ENCODE data around the gene VSNL1.

The VSNL1 gene

GRCh38 chr2:17610521-17610920 is 70.0 kb downstream of the VSNL1 start:
- in situ Hi-C loops (cut with HindIII; ENCODE audit: low sequenced_read_pairs): no loop called here

GRCh38 chr2:17611036-17611435 is 70.5 kb downstream of the VSNL1 start:
- in situ Hi-C loops (cut with HindIII; ENCODE audit: low sequenced_read_pairs): no loop called here

- in situ Hi-C loops (cut with HindIII; ENCODE audit: low sequenced_read_pairs): no loop called here
Measured at GRCh38 chr2:17614174-17614930, 73.9 kb downstream of the VSNL1 start.

DNA sequence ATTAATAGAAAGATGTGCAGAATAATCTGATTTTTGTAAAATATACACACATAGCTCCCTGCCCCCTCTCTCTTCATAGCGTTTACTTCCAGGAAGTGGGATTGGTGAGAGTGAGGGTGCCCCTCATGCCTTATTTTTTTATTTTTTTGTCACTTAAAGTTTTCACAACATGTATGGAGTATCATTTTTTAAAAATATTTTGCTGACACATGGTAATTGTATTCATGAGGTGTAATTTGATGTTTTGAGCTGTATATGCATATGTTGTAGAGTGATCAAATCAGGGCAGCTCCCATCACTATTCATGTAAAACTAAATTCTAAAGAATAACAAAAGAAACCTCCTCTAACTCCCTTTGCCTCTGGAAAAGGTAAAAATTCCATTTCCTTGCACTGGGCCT is 74.7 kb downstream of the VSNL1 start:
- in situ Hi-C loops (cut with HindIII; ENCODE audit: low sequenced_read_pairs): no loop called here

DNA sequence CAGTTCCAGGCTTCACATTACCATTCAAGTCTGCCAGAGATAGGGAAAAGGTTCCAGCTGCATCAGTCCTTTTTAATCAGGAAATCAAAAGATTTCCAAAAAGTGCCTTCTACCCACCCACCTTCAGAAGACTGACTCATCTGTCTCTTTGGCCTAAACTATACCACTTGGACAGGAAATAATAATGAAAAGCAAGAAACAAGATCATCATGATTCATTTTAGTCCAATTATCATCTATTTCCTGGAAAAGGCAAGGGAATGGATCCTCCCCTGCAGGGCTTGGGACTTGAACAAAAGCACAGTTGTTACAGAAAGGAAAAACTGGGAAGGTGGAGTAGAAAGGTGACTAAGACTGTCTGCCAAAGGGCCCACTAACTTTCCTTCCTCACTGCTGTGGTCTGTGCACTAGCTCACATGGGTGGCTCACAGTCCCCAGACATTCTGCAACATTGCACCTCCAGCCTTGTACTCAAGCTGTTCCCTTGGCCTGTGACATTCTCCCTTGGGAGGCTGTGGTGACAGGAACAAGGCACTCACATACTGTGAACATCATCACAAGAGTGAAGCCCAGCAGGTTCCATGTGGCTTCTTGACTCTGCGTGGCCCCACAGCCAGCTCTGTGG is 75.3 kb downstream of the VSNL1 start:
- in situ Hi-C loops (cut with HindIII; ENCODE audit: low sequenced_read_pairs): no loop called here

DNA sequence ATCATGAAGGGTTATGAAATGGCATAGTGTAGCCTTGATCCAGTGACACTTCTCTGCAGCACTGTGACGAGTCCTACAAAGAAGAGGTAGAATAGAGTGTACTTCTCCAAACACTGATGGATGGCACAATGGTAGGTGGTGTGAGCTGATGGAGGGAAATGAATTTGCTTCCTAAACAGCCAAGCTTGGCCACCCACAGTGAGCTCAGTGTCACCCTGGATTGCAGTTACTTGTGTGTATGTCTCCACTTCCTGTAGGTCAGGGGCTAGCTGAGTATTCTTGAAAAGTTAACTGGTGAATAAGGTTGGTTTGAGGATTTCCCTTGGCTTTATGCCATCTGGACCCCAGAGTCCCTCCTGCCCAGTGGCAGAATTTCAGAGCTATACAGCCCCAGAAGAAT is 75.9 kb downstream of the VSNL1 start:
- in situ Hi-C loops (cut with HindIII; ENCODE audit: low sequenced_read_pairs): no loop called here

DNA sequence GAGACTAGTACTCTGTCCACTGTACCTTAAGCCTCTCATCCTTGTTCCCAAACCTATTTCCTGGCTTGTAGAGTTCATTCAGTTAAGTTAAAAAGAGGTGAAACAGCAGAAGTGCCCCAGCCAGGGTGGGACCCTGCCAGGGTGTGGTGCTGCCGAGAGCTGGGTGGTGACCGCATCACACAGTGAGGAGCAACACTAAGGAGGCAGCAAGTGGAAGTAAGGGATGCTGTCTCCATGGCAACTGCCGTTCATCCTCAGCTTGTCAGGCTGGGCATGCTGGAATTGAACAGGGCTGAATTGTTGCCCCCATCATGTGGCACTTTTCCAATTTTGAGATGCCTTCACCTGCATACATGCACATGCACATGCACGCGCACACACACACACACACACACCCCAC is 77.0 kb downstream of the VSNL1 start:
- in situ Hi-C loops (cut with HindIII; ENCODE audit: low sequenced_read_pairs): no loop called here

DNA sequence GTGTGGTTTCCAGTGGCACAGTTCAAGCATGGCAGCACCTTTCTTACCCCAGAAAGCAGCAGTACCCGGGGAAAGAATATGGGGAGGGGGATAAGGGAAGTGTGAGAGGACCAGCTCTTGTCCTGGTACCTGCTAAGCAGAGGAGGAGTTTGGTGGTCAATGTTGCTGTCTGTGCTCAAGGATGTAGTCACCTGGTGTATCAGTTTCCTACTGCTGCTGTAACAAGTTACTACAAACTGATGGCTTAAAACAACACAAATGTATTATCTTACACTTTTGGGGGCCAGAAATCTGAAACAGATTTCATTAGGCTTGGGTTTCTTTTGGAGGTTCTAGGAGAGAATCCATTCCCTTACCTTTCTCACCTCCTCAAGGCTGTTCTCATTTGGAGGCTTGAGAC is 77.5 kb downstream of the VSNL1 start:
- in situ Hi-C loops (cut with HindIII; ENCODE audit: low sequenced_read_pairs): no loop called here

DNA sequence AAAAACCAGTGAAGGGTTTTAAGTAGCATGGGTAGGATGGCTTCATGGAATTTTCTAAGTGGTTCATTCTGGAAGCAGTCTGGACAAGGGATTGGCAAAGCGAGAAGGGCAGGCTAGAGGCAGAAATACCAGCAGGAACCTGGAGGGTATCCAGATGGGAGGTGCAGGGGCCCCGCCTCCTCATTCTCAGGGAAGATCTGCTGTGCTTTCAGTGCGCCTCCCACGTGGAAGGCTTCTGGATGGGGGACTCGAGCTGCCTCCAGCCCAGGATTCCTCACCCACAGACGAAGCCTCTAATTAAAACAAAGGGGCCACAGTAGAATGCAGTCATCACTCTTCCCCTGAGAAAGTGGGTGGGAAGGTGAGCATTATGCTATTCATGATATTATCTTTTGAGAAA is 79.8 kb downstream of the VSNL1 start:
- in situ Hi-C loops (cut with HindIII; ENCODE audit: low sequenced_read_pairs): no loop called here

DNA sequence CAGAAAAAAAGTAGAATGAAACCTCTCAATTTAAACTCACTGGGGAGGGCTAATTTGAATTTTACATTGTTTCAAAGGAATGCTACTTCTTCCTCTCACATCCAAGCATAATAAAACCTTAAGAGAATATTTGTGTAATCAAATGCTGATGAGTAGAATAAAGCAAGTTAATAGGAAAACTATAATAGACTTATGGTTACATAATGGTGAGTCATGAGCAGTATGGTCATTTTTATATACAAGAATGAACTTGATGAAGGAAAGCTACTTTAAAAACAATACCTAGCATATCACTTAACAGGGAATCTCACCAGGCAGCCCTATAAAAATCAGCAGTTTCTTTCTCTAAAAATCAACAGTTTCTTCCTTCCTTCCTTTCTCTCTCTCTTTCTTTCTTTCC is 80.3 kb downstream of the VSNL1 start:
- in situ Hi-C loops (cut with HindIII; ENCODE audit: low sequenced_read_pairs): no loop called here

DNA sequence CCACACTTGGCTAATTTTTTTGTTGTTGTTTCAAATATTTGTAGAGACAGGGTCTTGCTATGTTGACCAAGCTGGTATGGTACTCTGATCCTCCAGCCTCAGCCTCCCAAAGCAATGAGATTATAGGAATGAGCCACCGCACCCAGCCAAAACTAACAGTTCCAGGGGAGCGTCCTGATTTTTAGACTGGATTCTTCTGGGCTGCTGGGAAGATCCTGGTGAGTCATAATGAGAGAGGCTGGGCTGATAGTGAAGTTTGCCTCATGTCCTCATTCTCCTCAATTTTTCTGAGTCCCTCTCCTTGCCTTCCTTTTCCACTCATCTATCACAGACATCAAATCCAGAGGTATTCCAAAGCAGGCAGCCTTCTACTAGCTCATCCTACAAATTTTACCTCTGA is 81.3 kb downstream of the VSNL1 start:
- in situ Hi-C loops (cut with HindIII; ENCODE audit: low sequenced_read_pairs): no loop called here

GRCh38 chr2:17625446-17625845 is 85.0 kb downstream of the VSNL1 start:
- in situ Hi-C loops (cut with HindIII; ENCODE audit: low sequenced_read_pairs): no loop called here

GRCh38 chr2:17626986-17627385 is 86.5 kb downstream of the VSNL1 start:
- in situ Hi-C loops (cut with HindIII; ENCODE audit: low sequenced_read_pairs): no loop called here

- in situ Hi-C loops (cut with HindIII; ENCODE audit: low sequenced_read_pairs): no loop called here
Measured at GRCh38 chr2:17627434-17627833, 86.9 kb downstream of the VSNL1 start.

DNA sequence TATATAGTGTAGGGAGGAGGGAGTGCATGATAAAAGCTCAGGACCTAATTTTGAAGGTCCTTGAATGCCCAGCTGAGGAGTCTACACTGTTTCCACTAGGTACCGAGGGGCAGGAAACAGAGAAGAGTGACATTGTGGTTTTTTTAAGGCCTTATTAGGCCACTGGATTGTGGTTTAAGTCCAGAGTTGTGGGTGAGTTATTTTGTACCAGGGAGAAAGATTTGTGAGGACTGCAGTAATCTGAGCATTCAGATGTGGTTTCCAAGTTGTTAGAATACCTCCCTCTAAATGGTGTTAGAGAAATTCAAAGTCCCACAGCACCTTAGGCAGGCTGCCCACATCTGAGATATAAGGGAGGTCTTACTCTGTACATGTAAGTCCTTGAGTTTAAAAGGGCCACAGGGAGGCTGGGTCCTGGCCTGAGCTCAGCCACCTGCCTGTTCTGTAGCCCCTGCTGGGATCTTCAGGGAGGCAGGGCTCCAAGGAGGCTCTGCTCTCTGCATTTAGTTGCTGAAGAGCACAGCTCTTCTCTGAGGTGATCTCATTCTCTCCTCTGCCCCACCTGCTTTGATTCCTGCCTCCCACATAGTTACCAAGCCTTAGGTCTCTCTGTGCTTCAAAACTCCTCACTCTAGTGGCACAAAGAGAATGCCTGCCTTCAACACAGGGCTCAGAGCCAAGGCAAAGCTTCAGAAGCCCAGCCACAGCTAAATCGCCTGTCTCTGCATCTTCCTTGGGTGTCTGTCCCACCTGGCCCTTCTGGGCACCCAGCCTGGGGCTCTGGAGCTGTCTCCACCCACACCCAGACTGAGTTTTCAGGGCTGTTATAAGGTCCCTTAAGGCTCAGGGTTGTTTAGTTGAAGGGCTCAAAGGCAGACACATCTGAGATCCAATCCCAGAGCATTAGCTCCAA is 88.1 kb downstream of the VSNL1 start:
- in situ Hi-C loops (cut with HindIII; ENCODE audit: low sequenced_read_pairs): no loop called here

DNA sequence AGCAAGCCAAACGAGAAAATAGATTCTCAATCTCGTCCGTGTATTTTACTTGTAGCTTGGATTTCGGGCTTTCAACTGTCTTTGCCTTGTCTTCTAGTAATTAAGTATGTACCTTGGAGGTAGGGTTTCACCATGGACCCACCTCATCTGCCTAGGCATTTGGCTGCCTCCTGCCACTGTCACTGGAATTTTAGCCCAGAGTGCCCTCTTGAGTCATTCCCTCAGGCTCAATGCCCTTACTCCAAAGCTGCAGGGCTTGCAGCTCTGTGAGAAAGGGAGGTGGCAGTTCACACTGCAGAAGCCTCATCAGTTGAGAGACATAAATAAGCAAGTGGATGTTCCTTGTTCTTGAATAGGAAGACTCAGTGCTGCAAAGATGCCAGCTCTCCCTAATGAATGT is 89.6 kb downstream of the VSNL1 start:
- in situ Hi-C loops (cut with HindIII; ENCODE audit: low sequenced_read_pairs): no loop called here

GRCh38 chr2:17634997-17635396 is 94.5 kb downstream of the VSNL1 start:
- in situ Hi-C loops (cut with HindIII; ENCODE audit: low sequenced_read_pairs): no loop called here

GRCh38 chr2:17636257-17636656 is 95.8 kb downstream of the VSNL1 start:
- in situ Hi-C loops (cut with HindIII; ENCODE audit: low sequenced_read_pairs): no loop called here

DNA sequence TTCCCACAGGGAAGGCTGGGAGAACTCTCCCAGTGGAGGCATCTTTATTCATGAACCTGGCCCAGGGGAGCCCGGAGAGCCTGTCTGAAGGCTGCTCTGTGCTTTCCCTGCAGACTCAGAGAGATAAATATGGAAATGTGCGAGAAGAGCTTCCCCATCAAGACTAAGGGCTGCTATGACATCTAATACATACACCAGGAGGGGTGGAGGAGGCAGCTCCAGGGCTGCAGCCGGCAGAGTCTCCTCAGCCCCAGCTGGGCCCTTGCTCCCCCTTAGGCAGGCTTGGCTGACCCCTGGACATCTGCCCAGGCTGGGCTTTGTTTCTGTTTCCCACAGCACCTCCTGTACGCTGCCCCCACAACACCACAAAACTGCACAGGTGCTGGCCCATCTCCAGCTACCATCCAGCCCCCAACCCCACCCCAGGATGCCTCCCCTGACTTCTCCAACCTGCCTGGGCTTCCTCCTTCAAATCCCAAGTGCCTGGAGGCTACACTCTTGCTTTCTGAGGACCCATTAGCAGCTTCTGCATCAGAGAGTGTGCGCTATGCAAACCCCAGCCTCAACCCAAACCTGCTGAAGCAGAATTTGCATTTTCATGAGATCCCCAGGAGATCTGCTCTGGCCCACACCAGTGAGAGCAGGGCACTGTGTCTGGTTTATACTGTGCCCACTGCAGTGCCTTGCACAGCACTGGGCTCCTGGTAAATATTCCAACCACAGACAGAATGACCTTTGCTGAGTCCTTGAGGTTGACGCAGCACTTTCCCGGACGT is 96.8 kb downstream of the VSNL1 start:
- in situ Hi-C loops (cut with HindIII; ENCODE audit: low sequenced_read_pairs): no loop called here

DNA sequence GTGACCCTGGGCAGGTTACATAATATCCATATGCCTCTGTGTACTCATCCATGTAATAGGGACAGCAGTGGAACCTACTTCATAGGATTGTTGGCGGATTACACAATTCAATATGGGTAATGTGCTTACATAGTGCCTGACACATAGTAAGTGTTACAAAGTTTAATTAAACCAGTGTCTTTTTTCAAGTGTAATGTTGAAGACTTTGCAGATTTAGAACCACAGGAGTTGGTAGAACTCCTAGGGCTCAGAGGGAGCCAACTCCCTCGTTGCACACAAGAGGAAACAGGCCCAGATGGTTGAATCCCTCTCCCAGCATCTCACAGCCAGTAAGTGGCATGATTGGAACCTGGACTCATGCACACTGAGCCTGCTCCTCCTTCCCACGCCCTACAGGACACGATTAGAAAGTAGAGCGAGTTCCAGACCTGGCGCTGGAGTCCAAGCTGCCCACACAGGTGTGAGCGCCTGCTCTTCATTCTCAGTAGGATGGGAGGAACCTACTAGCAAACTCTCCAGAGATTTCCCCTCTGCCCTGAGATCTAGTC is 97.8 kb downstream of the VSNL1 start:
- in situ Hi-C loops (cut with HindIII; ENCODE audit: low sequenced_read_pairs): no loop called here

DNA sequence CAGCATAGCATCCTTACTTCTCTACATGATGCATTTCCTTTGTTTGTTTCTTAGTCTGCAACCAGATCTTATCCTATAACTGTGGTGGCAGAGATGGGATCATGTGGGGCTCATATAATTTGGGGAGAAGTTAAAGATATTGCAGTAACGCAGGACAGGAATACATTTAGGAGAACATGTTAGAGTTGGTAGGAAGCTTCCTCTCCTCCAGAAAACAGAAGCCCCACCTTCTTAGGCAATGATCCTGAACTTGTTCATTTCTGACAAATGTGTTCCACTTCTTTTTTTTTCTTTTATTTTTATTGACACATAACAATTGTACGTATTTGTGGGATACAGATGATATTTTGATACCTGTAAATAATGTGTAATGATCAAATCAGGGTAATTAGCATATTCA is 99.9 kb downstream of the VSNL1 start:
- in situ Hi-C loops (cut with HindIII; ENCODE audit: low sequenced_read_pairs): no loop called here

Measured in DLD1 (cell line).